ENCODE data around the gene CARD11. TPM values are rescaled to one million over a fixed set of nuclear protein-coding genes. Genes with fewer than 3 reads are reported as not detected.
A peak's percentile ranks its signal among the peaks of the same experiment; 100 is the strongest.

The CARD11 gene
- total RNA-seq, 2 experiments from 2014 or later, result 163 TPM

DNA sequence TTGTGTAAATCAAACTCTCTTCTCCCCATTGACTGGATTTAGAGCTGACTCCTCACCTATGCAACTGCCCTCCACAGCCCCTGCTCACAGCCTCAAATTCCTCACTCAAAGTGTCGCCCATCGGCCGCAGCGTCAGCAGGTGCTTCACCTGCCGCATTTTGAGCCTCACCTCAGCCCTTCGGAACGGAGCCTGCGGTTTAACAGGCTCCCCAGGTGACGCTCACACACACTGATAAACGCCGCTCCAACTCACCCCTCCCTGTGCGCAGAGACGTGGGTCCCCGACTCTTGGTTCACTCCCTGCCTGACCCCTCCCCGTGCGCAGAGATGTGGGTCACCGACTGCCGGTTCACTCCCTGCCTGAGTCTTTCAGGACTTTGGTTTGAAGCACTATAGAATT, 57.1 kb downstream of the CARD11 start:
- Mint-ChIP-seq H3K27ac (no peak overlapping the region), H3K4me3 (no peak overlapping the region), H3K36me3 (ENCODE audit: low read depth) (peaks cover 67% of the 10 kb centered on the region), H3K9me3 (peaks cover 11% of the 10 kb centered on the region), H3K4me1 (peaks cover 53% of the 10 kb centered on the region), H3K27me3 (no peaks in the 10 kb centered on the region)
- DNase-seq, result no peak
- POLR2A ChIA-PET, result no interaction called here
- CTCF ChIA-PET, result no interaction called here

DNA sequence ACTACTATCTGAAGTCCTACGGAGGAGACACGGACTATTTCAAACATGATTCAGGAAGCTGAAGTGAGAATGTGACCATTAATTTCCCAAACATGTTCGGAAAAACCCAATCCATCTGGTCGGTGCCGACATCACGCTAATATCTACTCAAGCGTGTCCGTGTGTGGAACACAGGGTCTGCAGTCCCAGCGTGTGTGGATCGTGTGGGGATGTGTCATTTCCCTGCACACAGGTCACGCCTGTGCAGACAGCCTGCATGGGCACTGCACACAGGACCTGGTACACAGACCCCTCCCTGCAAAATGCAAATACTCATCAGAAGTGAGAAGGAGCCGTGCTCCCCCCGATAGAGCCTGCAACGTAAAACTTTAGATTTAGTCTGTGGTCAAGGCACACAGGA, 57.8 kb downstream of the CARD11 start:
- Mint-ChIP-seq H3K36me3 (ENCODE audit: low read depth) (peaks cover 69% of the 10 kb centered on the region), H3K4me3 (no peak overlapping the region), H3K4me1 (peaks cover 56% of the 10 kb centered on the region), H3K27me3 (no peaks in the 10 kb centered on the region), H3K27ac (no peak overlapping the region), H3K9me3 (peaks cover 6% of the 10 kb centered on the region)
- POLR2A ChIA-PET, result no interaction called here
- DNase-seq, result no peak
- CTCF ChIA-PET, result no interaction called here

DNA sequence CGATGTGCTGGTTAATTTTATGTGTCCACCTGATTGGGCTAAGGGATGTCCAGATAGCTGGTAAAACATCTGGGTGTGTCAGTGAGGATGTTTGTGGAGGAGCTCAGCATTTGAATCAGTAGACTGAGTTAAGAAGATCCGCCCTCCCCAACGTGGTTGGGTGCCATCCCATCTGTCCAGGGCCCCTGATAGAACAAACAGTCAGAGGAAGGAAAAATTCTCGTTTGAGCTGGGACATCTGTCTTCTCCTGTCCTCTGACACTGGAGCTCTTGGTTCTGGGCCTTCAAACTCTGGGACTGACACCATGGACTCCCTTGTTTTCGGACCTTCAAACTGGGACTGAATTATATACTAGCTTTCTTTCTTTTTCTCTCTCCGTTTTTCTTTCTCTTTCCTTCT, 59.6 kb downstream of the CARD11 start:
- Mint-ChIP-seq H3K36me3 (ENCODE audit: low read depth) (peaks cover 74% of the 10 kb centered on the region), H3K27ac (peak overlapping the region; percentile 60), H3K27me3 (no peaks in the 10 kb centered on the region), H3K4me1 (peaks cover 69% of the 10 kb centered on the region), H3K4me3 (no peak overlapping the region), H3K9me3 (no peaks in the 10 kb centered on the region)
- ChIA-PET CTCF (interaction anchor here (1.3 kb wide), 1 partner anchor 82 kb away, joined by 4 read pairs; no protein-coding TSS in a partner anchor), POLR2A (interaction anchor here (1.3 to 1.5 kb wide), 2 partner anchors 8 to 27 kb away, joined by 5 to 7 read pairs; no protein-coding TSS in a partner anchor)
- DNase-seq, result no peak

DNA sequence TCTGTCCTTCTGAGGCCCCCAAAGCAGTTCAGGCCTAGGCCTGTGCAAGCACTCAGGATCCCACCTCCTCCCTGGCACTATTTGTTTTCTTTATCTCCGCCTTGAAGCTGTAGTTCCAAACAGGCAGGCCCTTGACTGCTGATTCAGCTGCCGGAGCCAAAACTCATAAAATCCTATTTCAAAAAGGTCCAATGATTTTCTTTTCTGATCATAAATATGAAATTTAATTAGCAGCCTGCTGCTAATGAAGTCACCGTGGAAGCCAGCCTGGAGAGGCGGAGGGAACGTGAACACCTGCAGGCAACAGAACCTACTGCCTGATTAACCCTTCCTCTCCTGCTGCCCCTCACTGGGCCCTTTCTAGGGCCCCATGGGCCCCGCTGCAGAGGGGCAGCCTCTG, 60.1 kb downstream of the CARD11 start:
- DNase-seq, result no peak
- Mint-ChIP-seq H3K4me1 (peaks cover 73% of the 10 kb centered on the region), H3K9me3 (no peaks in the 10 kb centered on the region), H3K36me3 (ENCODE audit: low read depth) (peaks cover 72% of the 10 kb centered on the region), H3K4me3 (no peak overlapping the region), H3K27me3 (no peaks in the 10 kb centered on the region), H3K27ac (peak overlapping the region; percentile 60)
- ChIA-PET CTCF (interaction anchor here (1.3 kb wide), 1 partner anchor 83 kb away, joined by 4 read pairs; no protein-coding TSS in a partner anchor), POLR2A (interaction anchor here (1.3 to 1.5 kb wide), 3 partner anchors 9 to 27 kb away, joined by 5 to 7 read pairs (median 5); no protein-coding TSS in a partner anchor)

DNA sequence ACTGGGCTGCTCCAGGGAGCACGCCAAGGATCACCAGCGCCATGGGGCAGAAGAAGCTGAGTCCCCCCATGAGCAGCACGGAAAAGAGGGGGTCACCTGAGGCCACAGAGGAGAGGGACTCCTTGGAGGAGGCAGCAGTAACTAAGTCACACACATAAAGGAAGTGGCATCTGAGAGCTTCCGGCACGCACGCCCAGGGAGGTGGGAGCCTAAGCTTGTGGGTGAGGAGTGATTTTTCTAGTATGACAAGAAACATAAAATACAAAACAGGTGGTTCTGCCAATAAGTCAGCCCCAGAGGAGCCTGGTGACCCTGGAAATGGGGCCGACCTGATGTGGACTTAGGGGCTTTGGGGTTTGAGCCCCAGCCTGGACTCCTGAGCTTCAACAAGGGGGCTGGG, 60.8 kb downstream of the CARD11 start:
- ChIA-PET CTCF (no interaction called here), POLR2A (interaction anchor here (1.1 to 1.5 kb wide), 4 partner anchors 9 to 26 kb away, joined by 3 to 7 read pairs (median 5); no protein-coding TSS in a partner anchor)
- peaks cover 69% of the 10 kb centered on the region for H3K36me3 Mint-ChIP-seq (ENCODE audit: low read depth)
- no peaks in the 10 kb centered on the region for H3K27me3 Mint-ChIP-seq
- peak; percentile 77 for DNase-seq
- no peak overlapping the region for H3K4me3 Mint-ChIP-seq
- no peaks in the 10 kb centered on the region for H3K9me3 Mint-ChIP-seq
- H3K27ac Mint-ChIP-seq, result peak overlapping the region; percentile 74
- H3K4me1 Mint-ChIP-seq, result peaks cover 78% of the 10 kb centered on the region

DNA sequence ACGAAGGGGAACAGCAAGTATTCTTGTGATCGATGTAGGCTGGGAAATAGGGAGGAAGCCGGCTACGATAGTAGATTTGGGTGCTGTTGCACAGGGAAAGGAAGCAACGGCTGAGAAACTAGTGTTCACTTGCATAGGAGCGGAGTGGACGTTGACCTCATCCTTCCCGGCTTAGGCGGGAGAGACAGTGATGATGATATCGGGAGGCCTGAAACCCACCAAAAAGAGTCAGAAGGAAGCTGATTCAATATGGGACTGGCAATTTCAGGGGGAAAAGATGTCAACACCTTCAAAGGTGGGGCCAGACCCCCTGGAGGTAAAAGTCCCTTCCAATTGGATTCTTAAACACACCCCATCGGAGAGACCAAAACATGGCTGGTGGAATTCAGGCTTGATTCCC, 61.3 kb downstream of the CARD11 start:
- H3K9me3 Mint-ChIP-seq, result no peaks in the 10 kb centered on the region
- CTCF ChIA-PET, result no interaction called here
- H3K4me3 Mint-ChIP-seq, result no peak overlapping the region
- no peak for DNase-seq
- POLR2A ChIA-PET, result interaction anchor here (1.1 to 1.3 kb wide), 2 partner anchors 12 to 17 kb away, joined by 3 to 5 read pairs; no protein-coding TSS in a partner anchor
- peaks cover 67% of the 10 kb centered on the region for H3K36me3 Mint-ChIP-seq (ENCODE audit: low read depth)
- peak overlapping the region; percentile 74 for H3K27ac Mint-ChIP-seq
- peaks cover 78% of the 10 kb centered on the region for H3K4me1 Mint-ChIP-seq
- H3K27me3 Mint-ChIP-seq, result no peaks in the 10 kb centered on the region

DNA sequence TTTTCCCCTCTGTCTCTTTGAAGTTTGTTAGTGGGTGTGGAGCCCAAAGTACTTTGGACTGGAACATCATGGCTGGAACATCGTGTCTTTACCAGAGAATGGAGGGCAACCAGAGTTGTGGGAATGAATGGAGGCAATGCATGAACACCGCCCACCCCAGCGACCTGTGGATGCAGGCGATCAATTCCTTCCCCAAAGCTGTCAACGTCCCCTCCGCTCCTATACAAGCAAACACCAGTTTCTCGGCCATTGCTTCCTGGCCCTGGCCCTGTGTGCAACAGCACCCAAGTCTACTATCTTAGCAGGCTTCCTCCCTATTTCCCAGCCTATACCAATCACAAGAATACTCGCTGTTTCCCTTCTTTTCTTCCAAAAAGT, 62.6 kb downstream of the CARD11 start:
- Mint-ChIP-seq H3K27me3 (no peaks in the 10 kb centered on the region), H3K4me1 (peaks cover 77% of the 10 kb centered on the region), H3K9me3 (no peaks in the 10 kb centered on the region), H3K36me3 (ENCODE audit: low read depth) (peaks cover 61% of the 10 kb centered on the region), H3K27ac (no peak overlapping the region), H3K4me3 (no peak overlapping the region)
- ChIA-PET POLR2A (no interaction called here), CTCF (no interaction called here)
- no peak for DNase-seq

DNA sequence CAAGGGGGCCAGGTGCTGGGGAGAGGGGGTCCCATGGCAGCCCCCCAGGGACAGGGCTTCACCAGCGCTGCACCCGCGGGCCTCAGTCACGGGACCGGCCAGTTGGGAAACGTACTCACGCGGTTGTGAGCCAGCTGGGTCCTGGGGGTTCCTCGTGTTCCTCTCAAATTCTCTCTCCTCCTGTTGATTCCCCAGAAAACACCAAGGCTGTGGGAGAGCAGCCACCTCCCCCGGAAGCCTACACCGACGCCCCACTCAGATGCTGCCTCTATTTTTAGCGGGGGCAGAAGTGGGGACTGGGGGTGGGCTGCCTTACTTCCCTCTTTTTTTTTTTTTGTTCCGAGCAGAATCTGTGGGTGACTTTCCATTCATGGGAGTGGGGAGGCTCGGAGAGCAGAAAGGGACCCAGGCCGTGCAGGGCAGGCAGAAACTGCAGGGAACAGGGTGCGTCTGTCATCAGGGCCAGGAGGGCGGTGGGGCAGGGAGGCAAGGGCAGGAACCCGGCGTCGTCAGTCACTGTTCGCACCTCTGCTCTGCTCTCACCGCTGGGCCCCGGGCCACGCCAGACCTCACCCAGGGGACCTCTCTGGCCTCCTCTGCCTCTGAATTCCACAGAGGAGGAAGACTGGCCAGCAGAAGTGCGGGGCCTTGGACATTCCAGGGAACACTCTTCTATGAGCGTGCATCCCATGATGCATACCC, 63.1 kb downstream of the CARD11 start:
- Mint-ChIP-seq H3K36me3 (ENCODE audit: low read depth) (peaks cover 58% of the 10 kb centered on the region), H3K27ac (no peak overlapping the region), H3K4me3 (peak overlapping the region; percentile 10), H3K9me3 (no peaks in the 10 kb centered on the region), H3K4me1 (peaks cover 75% of the 10 kb centered on the region), H3K27me3 (no peaks in the 10 kb centered on the region)
- CTCF ChIA-PET, result interaction anchor here (1.0 kb wide), 1 partner anchor 84 kb away, joined by 3 read pairs; no protein-coding TSS in a partner anchor
- POLR2A ChIA-PET, result no interaction called here
- DNase-seq, result no peak

DNA sequence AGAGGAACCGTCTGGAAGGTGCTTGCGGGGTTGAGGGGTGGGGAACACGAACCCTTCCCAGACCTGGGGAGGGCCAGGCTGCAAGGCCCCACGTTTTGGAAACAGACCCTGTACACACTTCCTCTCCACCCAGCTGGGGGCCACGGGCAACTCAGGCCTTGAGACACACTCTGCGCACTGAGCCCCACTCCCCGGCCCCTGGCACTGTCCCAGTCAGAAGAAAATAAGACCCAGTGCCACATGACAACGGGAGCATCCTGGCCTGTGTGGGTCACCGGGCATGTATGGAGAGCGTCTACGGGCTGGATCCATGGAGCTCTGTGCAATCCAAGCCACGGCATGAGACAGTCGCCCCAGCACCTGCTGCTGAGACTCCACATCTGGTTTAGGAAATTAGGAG, 63.7 kb downstream of the CARD11 start:
- Mint-ChIP-seq H3K4me3 (peak overlapping the region; percentile 10), H3K36me3 (ENCODE audit: low read depth) (peaks cover 57% of the 10 kb centered on the region), H3K4me1 (peaks cover 71% of the 10 kb centered on the region), H3K27ac (peak overlapping the region; percentile 21), H3K27me3 (no peaks in the 10 kb centered on the region), H3K9me3 (no peaks in the 10 kb centered on the region)
- ChIA-PET CTCF (interaction anchor here (1.0 kb wide), 1 partner anchor 85 kb away, joined by 3 read pairs; no protein-coding TSS in a partner anchor), POLR2A (no interaction called here)
- no peak for DNase-seq

DNA sequence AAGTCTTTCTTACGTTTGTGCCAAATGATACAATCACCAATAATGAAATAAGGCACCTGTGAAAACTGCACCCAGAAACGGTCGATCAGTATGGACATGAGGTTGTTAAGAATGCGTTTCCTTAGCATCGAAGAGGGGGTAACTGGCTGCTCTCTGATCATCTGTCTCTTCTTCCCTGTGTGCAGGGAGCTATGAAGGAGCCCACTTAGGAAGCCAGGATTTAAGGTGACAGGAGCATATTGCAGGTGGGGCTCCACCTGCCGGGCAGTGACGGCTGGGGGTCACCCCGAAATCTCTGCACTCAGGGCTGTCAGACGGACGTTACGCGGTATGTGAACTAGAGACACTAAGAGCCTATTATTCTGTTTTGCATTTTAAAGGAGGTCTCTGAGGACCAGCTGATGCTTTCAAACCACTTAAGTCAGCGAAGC, 64.5 kb downstream of the CARD11 start:
- ChIA-PET POLR2A (no interaction called here), CTCF (interaction anchor here (1.0 to 1.4 kb wide), 2 partner anchors 84 to 86 kb away, joined by 3 read pairs; no protein-coding TSS in a partner anchor)
- Mint-ChIP-seq H3K9me3 (no peaks in the 10 kb centered on the region), H3K36me3 (ENCODE audit: low read depth) (peaks cover 58% of the 10 kb centered on the region), H3K4me1 (peaks cover 65% of the 10 kb centered on the region), H3K27me3 (no peaks in the 10 kb centered on the region), H3K27ac (peak overlapping the region; percentile 79), H3K4me3 (peak overlapping the region; percentile 51)
- no peak for DNase-seq

DNA sequence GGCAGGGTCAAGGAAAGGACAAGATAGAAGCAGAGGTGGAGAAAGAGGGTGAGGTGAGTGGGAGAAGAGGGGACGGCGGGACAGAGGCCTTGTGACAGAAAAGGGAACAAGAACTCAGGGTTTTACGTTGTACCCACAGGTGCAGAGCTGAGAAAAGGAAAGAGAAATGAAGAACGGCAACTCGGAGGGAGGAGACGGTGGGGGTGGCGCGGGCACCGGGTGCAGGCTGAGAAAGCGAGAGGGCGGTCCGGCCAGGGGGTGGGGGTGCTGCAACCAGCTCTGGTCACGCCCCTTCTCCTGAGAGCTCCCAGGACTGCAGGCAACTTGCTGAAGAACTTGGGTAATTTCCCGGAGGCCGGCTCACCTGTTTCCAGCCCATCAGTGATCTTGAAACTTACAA, 65.3 kb downstream of the CARD11 start:
- ChIA-PET POLR2A (interaction anchor here (0.7 kb wide), 1 partner anchor 485 kb away, joined by 3 read pairs; no protein-coding TSS in a partner anchor), CTCF (interaction anchor here (0.7 to 1.4 kb wide), 2 partner anchors 21 to 85 kb away, joined by 3 read pairs; no protein-coding TSS in a partner anchor)
- peak; percentile 76 for DNase-seq
- H3K27me3 Mint-ChIP-seq, result no peaks in the 10 kb centered on the region
- H3K4me1 Mint-ChIP-seq, result peaks cover 60% of the 10 kb centered on the region
- peak overlapping the region; percentile 51 for H3K4me3 Mint-ChIP-seq
- H3K9me3 Mint-ChIP-seq, result no peaks in the 10 kb centered on the region
- peaks cover 62% of the 10 kb centered on the region for H3K36me3 Mint-ChIP-seq (ENCODE audit: low read depth)
- peak overlapping the region; percentile 79 for H3K27ac Mint-ChIP-seq

DNA sequence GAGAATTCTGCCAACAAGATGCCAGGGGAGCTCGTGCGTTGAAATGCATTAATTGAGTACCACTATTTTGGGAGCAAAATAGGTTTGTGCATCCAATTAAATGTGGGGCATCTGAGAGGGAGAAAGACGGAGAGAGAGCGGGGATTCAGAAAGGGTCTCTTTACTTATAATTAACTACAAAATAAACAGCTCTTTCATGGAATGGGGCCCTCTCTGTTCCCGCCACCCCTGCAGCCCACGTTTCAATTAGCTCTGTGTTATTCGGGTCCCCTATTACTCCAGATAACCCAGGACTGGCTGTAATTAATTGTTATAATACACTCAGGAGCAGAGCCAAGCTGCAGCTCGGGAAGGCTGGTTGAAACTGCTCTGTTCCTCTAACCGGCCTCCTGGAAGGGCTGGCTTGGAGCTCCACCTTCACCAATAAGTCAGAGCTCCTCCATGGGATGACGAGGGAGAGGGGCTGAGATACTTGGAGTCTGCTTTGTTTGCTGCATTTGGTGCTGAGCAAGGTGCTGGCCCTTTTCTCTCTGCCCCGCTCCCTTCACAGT, 67.8 kb downstream of the CARD11 start:
- Mint-ChIP-seq H3K9me3 (no peaks in the 10 kb centered on the region), H3K27me3 (no peaks in the 10 kb centered on the region), H3K4me3 (no peak overlapping the region), H3K27ac (peak overlapping the region; percentile 22), H3K36me3 (ENCODE audit: low read depth) (peaks cover 58% of the 10 kb centered on the region), H3K4me1 (peaks cover 52% of the 10 kb centered on the region)
- POLR2A ChIA-PET, result interaction anchor here (1.1 kb wide), 1 partner anchor 11 kb away, joined by 4 read pairs; no protein-coding TSS in a partner anchor
- no peak for DNase-seq
- CTCF ChIA-PET, result interaction anchor here (0.8 to 1.5 kb wide), 2 partner anchors 10 to 34 kb away, joined by 3 to 4 read pairs; no protein-coding TSS in a partner anchor

DNA sequence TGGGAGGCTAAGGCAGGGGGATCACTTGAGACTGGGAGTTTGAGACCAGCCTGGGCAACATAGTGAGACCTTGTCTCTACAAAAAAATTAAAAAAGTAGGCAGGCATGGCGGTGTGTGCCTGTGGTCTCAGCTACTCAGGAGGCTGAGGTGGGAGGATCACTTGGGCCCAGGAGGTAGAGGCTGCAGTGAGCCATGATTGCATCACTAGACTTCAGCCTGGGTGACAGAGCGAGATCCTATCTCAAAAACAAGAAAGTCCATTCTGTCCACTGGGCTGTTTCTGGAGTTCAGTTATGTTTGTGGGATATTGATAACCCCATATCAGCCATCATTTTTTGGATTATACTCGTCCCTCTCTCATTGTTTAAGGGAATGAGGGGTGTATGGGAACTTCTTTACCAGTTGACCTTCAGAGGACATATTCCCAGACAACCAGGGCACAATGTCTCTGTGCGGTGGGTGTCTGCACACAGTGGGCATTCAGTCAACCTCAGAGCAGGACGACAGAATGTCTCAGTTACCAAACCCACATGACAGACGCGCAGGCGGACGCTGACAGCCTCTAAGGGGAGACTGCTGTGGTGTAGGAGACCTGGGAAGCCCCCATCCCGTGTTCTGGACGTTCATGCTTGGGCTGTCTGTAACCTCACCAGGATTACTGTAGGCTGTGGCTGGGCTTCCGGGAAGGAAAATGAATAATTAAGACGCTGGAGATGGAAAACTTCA, 69.4 kb downstream of the CARD11 start:
- Mint-ChIP-seq H3K9me3 (no peaks in the 10 kb centered on the region), H3K4me1 (peaks cover 40% of the 10 kb centered on the region), H3K27me3 (no peaks in the 10 kb centered on the region), H3K36me3 (ENCODE audit: low read depth) (peaks cover 45% of the 10 kb centered on the region), H3K4me3 (no peak overlapping the region), H3K27ac (no peak overlapping the region)
- CTCF ChIA-PET, result interaction anchor here (0.7 kb wide), 1 partner anchor 9 kb away, joined by 3 read pairs; no protein-coding TSS in a partner anchor
- POLR2A ChIA-PET, result interaction anchor here (1.1 to 1.3 kb wide), 4 partner anchors 18 to 91 kb away, joined by 3 read pairs; no protein-coding TSS in a partner anchor
- DNase-seq, result no peak

All from activated CD4-positive, alpha-beta memory T cell treated with anti-CD3 and anti-CD28 coated beads, Interleukin-2, amount 10 ng/mL, durations not matched to agents 7 days and 5 days (primary cell).